Heart right ventricle (tissue), 16 donors: ENCODE data around the gene WHAMM. TPM values are rescaled to one million over a fixed set of nuclear protein-coding genes. Genes with fewer than 3 reads are reported as not detected.

ENCODE experiments used
- ATAC-seq, 8 donors: fragments of 200-7000 bp; cut with Tn5 transposase; one replicate each; pipeline ENCODE4 v1.9.1; 2020; ENCODE audit warnings: mild to moderate bottlenecking in 8 of 8, moderate library complexity in 8 of 8, moderate number of reproducible peaks in 1 of 8
- DNase-seq, 2 donors: peaks; one replicate each; pipeline ENCODE4 v3.0.0-alpha.2; 2020
- H3K27ac ChIP-seq, 10 donors: fragments of 200-600 bp; sonication (generic) in 2 of 10; one replicate each; pipeline versions ENCODE4 v1.5.0 to v1.8.0; 2020 to 2022; ENCODE audit warnings: mild to moderate bottlenecking in 3 of 10
- H3K27me3 ChIP-seq, 7 donors: fragments of 200-600 bp; one replicate each; pipeline ENCODE4 v1.8.0; 2021 to 2022; ENCODE audit warnings: mild to moderate bottlenecking in 2 of 7
- H3K36me3 ChIP-seq, 9 donors: fragments of 200-600 bp; sonication (generic) in 1 of 9; one replicate each; pipeline versions ENCODE4 v1.5.0 to v1.8.0; 2020 to 2022; ENCODE audit warnings: mild to moderate bottlenecking in 2 of 9
- H3K4me1 ChIP-seq, 9 donors: fragments of 200-600 bp; sonication (generic) in 1 of 9; one replicate each; pipeline versions ENCODE4 v1.5.0 to v1.8.0; 2020 to 2022; ENCODE audit warnings: mild to moderate bottlenecking in 4 of 9
- H3K4me3 ChIP-seq, 10 donors: fragments of 200-600 bp; sonication (generic) in 2 of 10; one replicate each; pipeline versions ENCODE4 v1.5.0 to v1.8.0; 2020 to 2022; ENCODE audit warnings: mild to moderate bottlenecking in 7 of 10, moderate library complexity in 2 of 10
- H3K9me3 ChIP-seq, 11 donors: fragments of 200-600 bp in 10 of 11; sonication (generic) in 2 of 11; one replicate each; pipeline versions ENCODE4 v1.5.0 to v1.8.0; 2013 to 2022; ENCODE audit warnings: mild to moderate bottlenecking in 2 of 11, control low read depth in 1 of 11, moderate library complexity in 1 of 11
- CTCF ChIP-seq, 9 donors: fragments of 200-600 bp; sonication (generic) in 2 of 9; IDR thresholded peaks; one replicate each; pipeline versions ENCODE4 v1.5.0 to v1.8.0; 2021 to 2022; ENCODE audit warnings: antibody characterized with exemption in 9 of 9, mild to moderate bottlenecking in 5 of 9, moderate library complexity in 1 of 9
- WGBS, 2 donors: extraction: QIAGEN DNeasy Blood & Tissue Kit; methylation state at CpG; one replicate each; pipeline ENCODE4 v1.1.7; 2013; ENCODE audit warnings: inconsistent platforms in 1 of 2; 5-methylcytosine and 5-hydroxymethylcytosine counted together
- intact Hi-C, 10 donors: fragments of 100-400 bp; cut with DNase I; formaldehyde crosslinking; loops; one replicate each; pipeline versions ENCODE4 v1.11.1 to v1.14.2; 2022
- polyA plus RNA-seq, 2 donors: library from polyadenylated mRNA; stranded (reverse); fragments of 200-250 nt; gene quantifications; one replicate each; pipeline ENCODE4 v1.2.3, GENCODE V29; 2013
- total RNA-seq, 10 donors: library from RNA; stranded (reverse); fragmentation: NEBNext Ultra II Directional in 3 of 10; extraction: Animal tissue kit (Norgen Biotek cat#: 25700) in 3 of 10; gene quantifications; one replicate each; pipeline versions ENCODE4 v1.2.1 to v1.2.4, GENCODE V29; 2021 to 2023
- donor health status: Arrhythmogenic right ventricular cardiomyopathy.
- donor health status: ischemic (EF 13 %, LVEDD 7.1; RV severe dilation, severe dysfunction).
- donor health status: healthy with polysubstance abuse.
- donor health status: DM: no; HTN: yes; CAD: no.
- donor health status: DM: no; HTN: no; CAD: no.
- donor health status: ischemic (EF 25% LVEDD 6.9; RV normal size, moderate dysfunction).
- donor health status: ischemic (EF 25% LVEDD 5.7; RV mildly dilated, moderate dysfunction).
- donor health status: healthy.
- donor health status: DM: yes; HTN: yes; CAD: no.
- donor health status: Ischemic cardiomyopathy.
- donor health status: ischemic (EF 35%, LVEDD 5.7; RV mildly dilated, moderate dysfunction).
- donor health status: nonischemic (EF 11% LVEDD 7.7; RV severe dilation, severe dysfunction).
- donor health status: DM: yes; HTN: yes; CAD: no.
- donor health status: PGD.
- donor health status: ischemic (EF 29% LVEDD 5.4; RV normal size, mild dysfunction).
- donor health status: nonischemic (EF 23%, LVEDD 6.1; RV moderate dilation, normal function).

WHAMM gene
- total and polyA plus RNA-seq, 12 donors: 3.2 to 8.1 (median 6.3) TPM

GRCh38 chr15:82810061-82810889, 847 bp downstream of the WHAMM start:
- peak in 1 of 8 donors; percentile 20 for ATAC-seq

GRCh38 chr15:82810890-82811426, 1.5 kb downstream of the WHAMM start:
- H3K27ac ChIP-seq: peak overlapping the region; percentile 91 to 100 (median 99)
- H3K27me3 ChIP-seq: no peaks in the 10 kb centered on the region
- H3K4me3 ChIP-seq: peak overlapping the region; percentile 65 to 96 (median 89)
- no peaks in the 10 kb centered on the region for H3K9me3 ChIP-seq
- intact Hi-C loops: no loop called here
- H3K36me3 ChIP-seq: peaks cover 0 to 39% (median 16%) of the 10 kb centered on the region in 9 donors
- no peak for DNase-seq
- 1 to 3% methylated on average over 6 of the region's 6 CpGs for WGBS, 2 donors
- no peak for TF ChIP-seq CTCF (IDR thresholded peaks at IDR 0.05)
- ATAC-seq: no peak
- peaks cover 11 to 51% (median 33%) of the 10 kb centered on the region in 9 donors for H3K4me1 ChIP-seq

More at GRCh38 chr15:82810061-82810889, 847 bp downstream of the WHAMM start:
- Histone ChIP-seq H3K27ac (peak overlapping the region; percentile 91 to 100 (median 99)), H3K27me3 (no peaks in the 10 kb centered on the region), H3K4me3 (peak overlapping the region; percentile 65 to 96 (median 89)), H3K36me3 (peaks cover 0 to 32% (median 16%) of the 10 kb centered on the region in 9 donors), H3K9me3 (no peaks in the 10 kb centered on the region), H3K4me1 (peaks cover 11 to 49% (median 33%) of the 10 kb centered on the region in 9 donors)
- WGBS, 2 donors: 1% methylated on average over 59 to 80 of the region's 81 CpGs
- peak in 1 of 2 donors; percentile 36 for DNase-seq
- intact Hi-C loops: no loop called here
- no peak for TF ChIP-seq CTCF (IDR thresholded peaks at IDR 0.05)

GRCh38 chr15:82812994-82813393, 3.6 kb downstream of the WHAMM start:
- H3K27ac ChIP-seq: no peak overlapping the region
- 74 to 79% methylated on average over 4 of the region's 4 CpGs for WGBS, 2 donors

More at GRCh38 chr15:82812994-82813393, 3.6 kb downstream of the WHAMM start:
- peaks cover 11 to 52% (median 33%) of the 10 kb centered on the region in 9 donors for H3K4me1 ChIP-seq
- no peaks in the 10 kb centered on the region for H3K9me3 ChIP-seq
- no peak overlapping the region for H3K4me3 ChIP-seq
- peaks cover 0 to 59% (median 26%) of the 10 kb centered on the region in 9 donors for H3K36me3 ChIP-seq
- no peak for DNase-seq
- no peaks in the 10 kb centered on the region for H3K27me3 ChIP-seq
- ATAC-seq: no peak
- TF ChIP-seq CTCF (IDR thresholded peaks at IDR 0.05): no peak
- intact Hi-C loops: no loop called here
